Measurements from ENCODE around the gene RAPGEF2.
"Not testable (repeated sequence)": the region's sequence is repeated elsewhere in the genome, so short reads cannot be mapped to it uniquely, and the experiment has no call there.

RAPGEF2 gene

DNA sequence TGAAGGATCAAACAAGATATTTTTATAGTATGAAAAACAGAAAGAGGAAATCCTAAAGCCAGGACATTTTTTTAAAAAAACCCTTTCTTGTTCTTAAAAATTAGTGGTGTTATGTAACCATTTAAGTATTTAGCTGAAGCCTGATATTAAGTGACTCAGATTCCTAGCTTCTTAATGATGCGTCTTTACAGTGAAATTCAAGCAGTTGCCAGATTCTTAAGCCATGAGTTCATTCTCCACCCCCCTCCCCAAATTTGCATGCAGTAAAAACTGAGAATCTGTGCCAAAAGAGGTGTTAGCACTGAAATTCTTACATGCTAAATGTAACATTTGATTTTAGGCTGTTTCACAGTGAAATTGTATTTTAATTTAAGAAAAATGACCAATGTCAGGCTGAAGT is 180.8 kb downstream of the RAPGEF2 start:
- no peak for DNase-seq

DNA sequence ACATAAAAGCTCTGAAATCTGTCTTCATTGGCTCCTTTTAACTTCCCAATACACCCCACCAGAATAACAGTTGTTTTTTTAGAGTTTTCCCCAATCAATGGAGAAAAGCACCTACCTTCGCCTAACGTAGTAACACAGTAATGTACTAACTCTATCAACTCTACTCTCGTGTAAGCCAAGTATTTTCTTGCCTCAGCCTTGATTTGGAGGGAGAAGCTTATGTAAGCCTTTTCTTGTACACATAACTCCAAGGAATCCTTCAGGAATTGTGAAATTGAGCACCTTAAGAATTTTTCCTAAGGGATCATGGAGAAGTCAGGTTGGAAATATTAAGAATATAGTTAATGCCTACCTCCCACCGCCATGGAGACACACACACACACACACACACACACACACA is 181.2 kb downstream of the RAPGEF2 start:
- DNase-seq = no peak

DNA sequence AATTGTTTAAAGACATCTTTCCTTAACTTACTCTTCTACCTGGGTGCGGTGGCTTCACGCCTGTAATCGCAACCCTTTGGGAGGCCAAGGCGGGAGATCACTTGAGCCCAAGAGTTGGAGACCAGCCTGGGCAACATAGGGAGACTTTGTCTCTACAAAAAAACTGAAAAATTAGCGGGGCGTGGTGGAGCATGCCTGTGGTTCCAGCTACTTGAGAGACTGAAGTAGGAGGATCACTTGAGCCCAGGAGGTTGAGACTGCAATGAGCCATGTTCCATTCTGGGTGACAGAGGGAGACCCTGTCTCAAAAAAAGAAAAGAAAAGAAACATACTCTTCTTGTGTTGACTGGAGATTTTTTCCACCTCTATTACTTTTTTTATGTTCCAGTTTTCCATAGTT is 181.9 kb downstream of the RAPGEF2 start:
- no peak for DNase-seq

DNA sequence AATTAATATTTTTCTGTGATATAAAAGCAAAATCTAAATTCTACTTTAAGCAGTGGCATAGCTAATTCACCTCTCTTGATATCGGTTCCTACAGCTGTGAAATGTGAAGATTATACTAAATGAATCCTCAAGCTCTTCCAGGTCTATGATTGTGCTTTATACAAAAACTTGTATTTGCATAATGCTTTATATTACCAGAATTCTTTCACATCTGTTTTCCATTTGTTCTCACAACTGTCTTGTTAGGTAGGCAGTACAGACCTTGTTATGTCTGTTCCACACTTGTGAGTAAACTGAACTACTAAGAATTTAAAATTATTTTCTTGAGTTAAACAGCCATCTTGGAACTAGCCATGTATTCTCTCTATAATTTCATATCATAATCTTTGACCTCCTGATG is 184.9 kb downstream of the RAPGEF2 start:
- DNase-seq = no peak

DNA sequence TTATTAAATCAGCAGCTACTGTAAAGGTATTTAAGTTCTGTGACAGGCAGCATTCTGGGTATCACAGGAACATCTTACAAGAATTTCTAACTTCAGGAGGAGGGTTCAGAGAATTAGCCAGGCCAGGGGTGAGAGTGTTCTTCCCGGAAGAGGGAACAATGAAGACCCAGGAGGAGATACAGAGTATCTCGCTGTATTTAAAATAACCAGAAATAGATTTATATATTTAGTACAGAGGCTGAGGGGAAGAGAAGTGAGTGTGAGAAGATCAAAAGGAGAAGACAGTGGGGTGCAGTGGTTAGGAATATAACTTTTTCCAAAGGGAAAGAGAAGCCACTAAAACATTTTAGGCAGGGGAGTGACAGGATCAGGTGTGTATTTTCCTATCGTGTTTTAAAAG is 186.8 kb downstream of the RAPGEF2 start:
- no peak for DNase-seq

DNA sequence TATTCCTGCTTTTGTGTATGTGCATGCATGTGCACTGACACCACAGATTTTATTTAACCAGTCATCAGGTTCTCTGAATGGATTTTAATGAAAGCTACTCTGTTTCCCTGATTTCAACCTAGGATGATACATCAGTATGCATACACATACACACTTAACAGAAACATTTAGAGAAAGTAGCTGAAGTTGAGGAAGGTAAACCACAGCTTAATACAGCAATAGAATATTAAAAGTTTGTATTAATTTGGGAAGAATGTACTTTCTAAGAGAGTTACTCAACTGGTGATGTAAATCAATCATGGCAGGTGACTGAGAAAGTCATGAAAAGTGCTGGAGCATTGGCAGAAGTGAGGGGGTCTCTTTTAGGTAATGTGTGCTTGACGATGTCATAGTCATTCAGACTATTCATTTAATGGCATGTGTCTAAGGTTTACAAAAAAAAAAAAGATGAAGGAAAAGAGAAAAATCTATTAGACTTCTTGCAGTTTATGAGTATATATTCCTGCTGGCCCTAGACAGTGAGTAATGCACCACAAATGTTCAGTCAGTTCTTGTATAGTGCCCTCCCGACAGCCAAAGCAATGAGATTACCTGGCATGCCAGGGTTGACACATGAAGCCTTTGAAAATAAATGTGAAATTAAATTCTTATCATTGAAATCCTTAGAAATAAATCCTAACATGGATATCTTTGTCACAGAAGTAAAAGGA is 187.6 kb downstream of the RAPGEF2 start:
- no peak for DNase-seq

DNA sequence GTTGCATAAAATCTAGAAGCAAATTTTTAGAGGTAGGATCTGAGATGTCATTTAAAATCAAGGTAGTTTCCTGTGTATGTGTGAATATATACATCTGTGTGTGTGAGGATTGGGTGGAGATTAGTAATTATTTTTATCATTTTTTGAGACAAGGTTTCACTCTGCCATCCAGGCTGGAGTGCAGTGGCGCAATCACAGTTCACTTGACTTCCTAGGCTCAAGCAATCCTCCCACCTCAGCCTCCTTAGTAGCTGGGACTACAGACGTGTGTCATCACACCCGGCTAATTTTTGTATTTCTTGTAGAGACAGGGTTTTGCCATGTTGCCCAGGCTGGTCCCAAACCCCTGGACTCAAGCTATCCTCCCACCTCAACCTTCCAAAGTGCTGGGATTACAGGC is 188.3 kb downstream of the RAPGEF2 start:
- DNase-seq = no peak

DNA sequence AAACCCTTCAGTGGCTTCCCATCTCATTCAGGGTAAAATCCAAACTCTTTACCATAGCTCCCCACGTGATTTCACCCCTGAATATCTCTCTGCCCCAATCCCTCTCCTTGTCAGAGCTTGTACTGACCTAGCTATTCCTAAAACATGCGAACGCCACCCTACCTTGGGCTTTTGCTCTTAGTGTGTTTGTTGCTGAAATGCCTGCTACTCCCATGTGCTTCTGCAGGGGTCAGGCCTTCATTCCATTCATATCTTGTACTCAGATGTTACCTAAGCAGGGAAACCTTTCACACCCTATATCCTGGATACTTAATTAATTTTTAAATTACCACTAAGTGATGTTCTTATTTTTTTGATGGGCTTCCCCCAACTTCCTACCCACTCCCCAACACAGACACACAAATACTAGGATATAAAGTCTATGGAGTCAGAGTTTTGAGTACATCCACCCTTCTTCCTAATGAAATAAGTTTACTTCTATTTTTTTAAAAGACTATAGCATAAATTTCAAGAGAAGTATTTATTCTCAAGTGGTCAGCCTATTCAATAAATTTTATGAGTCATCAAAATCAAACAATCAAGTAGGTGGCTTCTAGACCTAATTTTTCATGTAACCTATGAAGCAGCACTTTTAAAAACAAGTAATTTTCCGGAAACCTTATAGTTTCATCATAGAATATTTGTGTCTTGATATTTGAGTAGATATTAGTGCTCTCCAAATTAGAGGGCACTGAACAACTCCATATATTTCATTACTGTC is 189.4 kb downstream of the RAPGEF2 start:
- DNase-seq = no peak

DNA sequence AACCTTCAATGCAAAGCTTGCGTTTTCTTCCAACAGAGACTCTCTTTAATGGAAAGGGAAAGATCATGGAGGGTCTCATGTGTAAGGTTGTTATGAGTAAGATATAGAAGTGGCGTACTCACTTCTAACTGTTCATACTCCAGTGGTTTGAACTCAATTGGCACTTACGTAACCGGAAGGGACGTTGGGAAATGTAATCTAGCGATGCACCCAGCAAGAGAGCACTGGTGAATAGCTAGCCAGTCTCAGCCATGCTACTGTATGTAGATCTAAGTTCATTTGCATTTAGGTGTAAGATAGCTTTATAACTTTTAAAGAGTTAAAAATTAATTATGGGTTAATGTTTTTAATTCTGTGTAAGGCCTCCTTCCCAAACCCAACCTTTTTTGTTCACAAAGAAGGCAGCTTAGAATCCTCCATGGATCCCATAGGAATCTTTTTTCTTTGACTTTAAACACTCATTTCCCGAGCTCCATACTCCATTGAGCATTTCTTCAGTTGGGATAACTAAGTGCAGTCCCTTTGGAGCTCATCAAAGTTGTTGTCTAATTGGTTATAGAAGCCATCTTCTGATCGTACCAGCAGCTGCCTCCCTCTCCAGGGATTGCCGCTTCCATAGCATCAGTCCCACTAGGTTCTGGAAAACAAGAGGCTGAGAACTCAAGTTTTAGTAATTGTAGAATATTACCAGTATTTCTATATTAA is 191.1 kb downstream of the RAPGEF2 start:
- DNase-seq = no peak

DNA sequence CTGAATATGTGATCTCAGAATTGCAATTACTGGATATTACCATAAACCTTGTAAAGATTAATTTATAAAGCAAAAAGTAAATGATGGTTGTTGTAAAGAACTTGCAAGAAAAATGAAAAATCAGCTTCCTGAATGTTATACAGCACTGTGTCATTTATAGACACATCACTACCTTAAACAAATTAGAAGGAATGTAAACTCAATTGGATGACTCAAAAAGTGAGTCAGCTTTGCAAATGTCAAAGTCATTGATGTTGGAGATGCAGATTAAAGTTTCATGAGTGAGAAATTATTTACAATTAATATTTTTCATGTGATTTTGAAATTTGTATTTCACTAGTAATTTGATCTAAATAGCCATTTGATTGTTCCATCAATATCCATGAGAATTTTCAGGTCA is 193.2 kb downstream of the RAPGEF2 start:
- no peak for DNase-seq

DNA sequence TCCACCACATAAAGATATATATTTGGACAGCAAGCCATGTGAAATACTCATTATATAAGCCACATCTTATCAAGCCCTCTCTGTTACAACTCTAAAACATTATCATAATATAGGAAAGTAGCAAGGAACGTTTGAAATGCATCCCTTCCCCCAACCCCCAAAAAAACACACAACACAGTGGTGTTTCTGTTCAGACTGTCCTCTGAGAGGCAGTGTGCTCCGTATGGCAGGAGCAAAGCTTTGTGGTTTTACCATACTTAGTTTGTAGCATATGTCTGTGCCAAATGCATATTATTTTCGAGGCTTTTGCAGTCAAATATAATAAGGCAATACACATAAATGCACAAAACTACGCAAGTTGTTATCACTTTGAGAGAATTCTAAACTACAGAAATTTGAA is 194.2 kb downstream of the RAPGEF2 start:
- DNase-seq = no peak

DNA sequence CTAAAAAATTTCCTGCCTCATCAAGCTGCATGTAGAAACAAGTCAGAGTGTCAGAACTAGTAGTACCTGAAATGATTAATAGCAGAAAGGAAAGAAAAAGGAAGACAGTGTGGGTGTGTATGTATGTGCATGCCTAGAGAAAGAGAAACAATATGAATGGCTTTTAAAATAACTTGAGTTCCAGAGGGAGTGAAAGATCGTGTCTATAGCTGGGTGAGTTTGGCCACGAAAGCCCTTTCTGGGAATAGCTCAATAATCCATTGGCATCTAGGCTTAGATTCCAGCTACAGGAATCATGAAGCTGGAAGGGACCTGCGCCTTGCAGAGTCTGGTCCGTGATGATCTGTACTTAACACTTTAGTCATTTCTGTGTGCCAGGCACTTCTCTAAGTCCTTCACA is 195.6 kb downstream of the RAPGEF2 start:
- DNase-seq = no peak

DNA sequence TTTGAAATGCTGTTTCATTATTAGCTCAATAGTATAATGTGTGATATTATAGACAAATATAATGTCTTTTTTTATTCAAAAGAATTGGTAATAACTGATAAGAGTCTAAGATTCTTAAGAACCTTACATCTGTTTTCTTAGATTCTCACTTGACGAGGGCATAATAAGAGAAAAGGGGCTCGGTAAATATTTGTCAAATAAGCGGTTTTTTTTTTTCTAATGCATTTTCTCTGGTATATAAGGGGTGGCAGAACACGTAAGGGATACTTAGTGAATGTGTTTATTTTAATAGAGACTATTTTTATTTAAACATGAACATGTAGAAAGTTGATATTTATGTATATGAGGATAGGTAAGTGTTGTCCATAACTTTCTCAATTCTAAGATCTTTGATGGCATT is 200.6 kb downstream of the RAPGEF2 start:
- no peak for DNase-seq

DNA sequence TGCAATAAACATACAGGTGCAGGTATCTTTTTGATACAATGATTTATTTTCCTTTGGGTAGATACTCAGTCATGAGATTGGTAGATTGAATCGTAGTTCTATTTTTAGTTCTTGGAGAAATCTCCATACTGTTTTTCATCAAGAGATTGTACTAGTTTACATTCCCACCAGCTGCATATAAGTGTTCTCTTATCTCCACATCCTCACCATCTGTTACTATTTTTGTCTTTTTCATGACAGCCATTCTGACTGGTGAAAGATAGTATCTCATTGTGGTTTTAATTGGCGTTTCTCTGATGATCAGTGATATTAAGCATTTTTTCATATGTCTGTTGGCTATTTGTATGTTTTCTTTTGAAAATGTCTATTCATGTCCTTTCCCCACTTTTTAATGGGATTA is 202.2 kb downstream of the RAPGEF2 start:
- no peak for DNase-seq

DNA sequence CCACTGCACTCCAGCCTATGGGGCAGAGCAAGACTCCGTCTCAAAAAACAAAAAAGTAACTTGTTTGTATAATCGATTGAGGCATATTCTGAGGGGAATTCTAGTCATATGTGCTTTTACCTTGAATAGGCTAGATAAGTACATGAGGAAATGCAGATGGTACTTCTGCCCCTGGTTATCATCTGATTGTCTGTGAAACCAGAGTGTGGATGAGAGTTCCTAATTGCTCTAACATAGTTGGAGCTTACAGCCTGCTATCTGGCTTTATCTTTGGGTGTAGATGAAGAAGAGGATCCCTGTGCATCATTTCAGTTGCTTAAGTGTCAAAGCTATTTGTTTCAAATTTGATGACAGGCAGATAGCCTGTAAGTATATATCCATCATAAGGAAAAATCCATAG is 205.1 kb downstream of the RAPGEF2 start:
- no peak for DNase-seq

DNA sequence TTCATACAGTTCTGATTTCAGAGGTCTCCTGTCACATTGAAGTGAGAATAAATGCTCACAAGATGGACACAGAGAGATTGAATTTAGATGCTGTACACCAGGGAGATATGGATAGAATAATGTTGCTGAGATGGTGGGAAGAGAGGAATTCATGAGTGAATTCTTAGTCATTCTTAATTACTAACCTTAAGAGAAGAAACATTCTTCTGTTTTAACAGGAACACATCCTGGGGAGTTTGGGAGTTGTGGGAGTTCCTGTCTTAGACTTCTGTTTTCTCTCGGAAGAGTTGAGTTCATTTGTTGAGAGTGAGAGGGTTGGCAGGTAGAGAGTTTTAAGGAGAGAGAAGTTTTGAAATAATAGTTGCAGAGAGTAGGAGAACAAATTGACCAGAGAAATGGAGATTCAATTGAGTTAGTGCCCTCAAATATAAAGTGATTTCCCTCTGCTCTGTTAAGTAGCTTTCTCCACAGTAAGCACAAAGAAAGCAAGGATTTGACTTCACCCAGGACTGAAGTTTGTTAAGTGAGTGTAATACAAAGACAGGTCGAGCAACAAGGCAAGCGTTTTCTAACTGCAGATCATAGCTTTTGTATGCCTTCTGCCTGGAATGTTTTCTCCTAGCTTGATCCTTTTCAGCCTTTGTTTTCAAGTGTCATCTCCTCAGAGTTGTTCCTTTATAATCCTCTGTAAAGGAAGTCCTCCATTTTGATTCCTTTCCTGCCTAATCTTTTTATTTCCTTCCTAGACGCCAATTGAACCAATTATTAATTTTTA is 205.9 kb downstream of the RAPGEF2 start:
- DNase-seq = no peak

DNA sequence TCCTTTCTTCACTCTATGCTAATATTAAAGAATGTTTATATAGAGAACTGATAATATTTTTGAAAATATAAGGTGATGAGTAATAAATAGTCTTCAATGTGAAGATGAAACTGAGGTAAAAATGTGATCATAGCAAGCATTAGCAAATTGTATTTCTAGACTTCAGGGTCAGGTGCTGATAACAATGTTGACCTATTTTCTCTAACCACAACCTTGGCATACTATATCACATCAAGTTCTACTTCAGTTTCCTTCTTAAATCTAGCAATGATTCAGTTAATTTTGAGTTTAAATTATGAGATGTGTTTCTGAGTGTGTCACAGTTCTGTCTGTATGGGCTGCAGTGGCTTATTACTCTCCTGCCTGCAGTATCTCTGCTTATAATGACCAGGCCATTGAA is 209.4 kb downstream of the RAPGEF2 start:
- DNase-seq = no peak

DNA sequence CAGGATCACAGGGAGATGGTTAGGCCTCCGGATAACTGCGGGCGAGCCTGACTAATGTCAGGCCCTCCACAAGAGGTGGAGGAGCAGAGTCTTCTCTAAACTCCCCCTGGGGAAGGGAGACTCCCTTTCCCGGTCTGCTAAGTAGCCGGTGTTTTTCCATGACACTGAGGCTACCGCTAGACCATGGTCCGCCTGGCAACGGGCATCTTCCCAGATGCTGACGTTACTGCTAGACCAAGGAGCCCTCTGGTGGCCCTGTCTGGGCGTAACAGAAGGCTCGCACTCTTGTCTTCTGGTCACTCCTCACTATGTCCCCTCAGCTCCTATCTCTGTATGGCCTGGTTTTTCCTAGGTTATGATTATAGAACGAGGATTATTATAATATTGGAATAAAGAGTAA is 213.0 kb downstream of the RAPGEF2 start:
- not testable (repeated sequence) for DNase-seq

DNA sequence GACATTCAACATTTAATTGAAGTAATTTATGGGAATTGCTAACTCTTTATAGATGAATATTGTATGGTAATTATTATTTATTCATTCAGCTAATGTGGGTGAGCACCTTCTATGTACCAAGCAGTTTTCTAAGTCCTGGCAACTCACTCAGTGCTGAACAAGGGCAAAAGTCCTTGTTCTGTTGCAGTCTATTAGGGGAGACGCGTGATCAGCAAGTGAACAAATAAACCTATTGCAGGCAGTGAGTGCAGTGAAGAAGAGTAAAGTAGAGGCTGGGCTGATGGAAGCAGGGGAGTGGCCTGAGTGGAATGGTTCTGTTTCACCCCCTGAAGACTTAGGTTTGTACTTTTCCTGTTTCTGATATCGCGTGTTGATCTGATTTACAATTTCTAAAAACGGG is 214.3 kb downstream of the RAPGEF2 start:
- DNase-seq = no peak

DNA sequence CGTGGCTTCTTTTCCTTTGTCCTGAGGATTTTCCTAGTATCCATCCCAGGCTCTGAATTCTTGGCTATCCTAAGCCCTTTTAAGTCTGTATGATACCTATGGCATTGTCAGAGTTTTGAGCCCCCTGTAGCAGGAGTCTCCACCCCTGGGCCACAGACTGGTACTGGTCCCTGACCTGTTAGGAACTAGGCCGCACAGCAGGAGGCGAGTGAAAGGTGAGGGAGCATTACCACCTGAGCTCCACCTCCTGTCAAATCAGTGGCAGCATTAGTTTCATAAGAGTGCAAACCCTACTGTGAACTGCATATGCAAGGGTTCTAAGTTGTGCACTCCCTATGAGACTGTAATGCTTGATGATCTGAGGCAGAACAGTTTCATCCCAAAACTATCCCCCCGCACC is 216.1 kb downstream of the RAPGEF2 start:
- DNase-seq = no peak

DNA sequence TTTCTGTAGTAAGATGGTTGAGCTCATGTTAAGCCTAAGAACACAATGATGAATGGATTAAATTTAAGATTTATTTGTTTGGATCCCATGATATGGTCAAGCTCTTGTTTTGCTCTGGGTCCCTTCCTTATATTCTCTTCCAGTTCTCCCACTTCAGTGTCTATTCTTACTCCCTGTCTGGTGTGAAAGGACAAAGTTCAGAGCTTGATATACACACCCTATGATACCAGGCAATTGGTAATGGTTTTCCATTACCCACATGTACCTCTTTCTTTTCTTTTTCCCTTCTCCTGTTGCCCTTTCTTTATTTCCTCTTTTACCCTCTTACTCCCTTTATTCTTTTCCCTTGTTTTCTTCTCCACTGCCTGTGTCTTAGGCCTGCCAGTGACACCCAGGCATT is 223.6 kb downstream of the RAPGEF2 start:
- DNase-seq = no peak

DNA sequence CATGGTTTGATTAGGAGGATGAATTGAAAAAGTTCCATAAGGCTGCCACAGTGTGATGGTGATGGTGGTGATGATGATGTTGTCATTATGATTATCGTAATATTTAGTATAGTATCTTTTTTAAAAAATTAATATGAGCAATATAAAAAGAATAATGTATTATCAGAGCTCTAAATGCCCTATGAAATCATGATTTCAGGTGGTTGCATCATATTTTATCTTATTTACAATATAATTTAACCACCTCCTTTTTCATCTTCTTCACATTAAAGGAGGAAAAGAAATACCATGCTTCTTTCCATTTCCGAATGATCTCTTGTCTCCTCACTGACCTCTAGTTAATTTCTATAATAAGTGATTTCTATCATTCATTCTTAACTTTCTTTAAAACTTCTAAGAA is 225.9 kb downstream of the RAPGEF2 start:
- DNase-seq = no peak

DNA sequence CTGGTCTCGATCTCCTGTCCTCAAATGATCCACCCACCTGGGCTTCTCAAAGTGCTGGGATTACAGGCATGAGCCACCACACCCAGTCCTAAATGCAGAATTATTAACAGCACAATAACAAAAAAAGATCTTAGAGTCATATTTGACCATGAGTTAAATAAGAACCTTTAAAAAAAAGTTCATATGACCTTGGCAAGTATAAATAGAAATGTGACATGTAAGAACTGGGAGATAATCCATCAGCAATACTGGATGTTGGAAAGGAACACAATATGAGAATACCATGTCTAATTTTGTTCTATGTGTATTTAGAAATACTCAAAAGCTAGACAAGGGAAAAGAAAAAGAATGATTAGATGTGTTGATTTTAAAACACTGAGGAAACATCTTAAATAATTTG is 231.6 kb downstream of the RAPGEF2 start:
- no peak for DNase-seq

All from CD4-positive, alpha-beta T cell treated with Interleukin-4 for 1 hour (primary cell).